Stimulated activated CD4-positive, alpha-beta T cell treated with anti-CD3 and anti-CD28 coated beads, Interleukin-15, amount 100 ng/mL, for 24 hours (primary cell): Measurements from ENCODE around the gene MIA.
"Not testable (repeated sequence)": the region's sequence is repeated elsewhere in the genome, so short reads cannot be mapped to it uniquely, and the experiment has no call there.

Experiments
- DNase-seq: peaks from one replicate; pipeline ENCODE4 v3.0.0-alpha.2; 2020

Gene MIA

GRCh38 chr19:40825460-40826095, 50.3 kb downstream of the MIA start:
- DNase-seq, result not testable (repeated sequence)

GRCh38 chr19:40826312-40826698, 51.0 kb downstream of the MIA start:
- DNase-seq, result not testable (repeated sequence)

GRCh38 chr19:40826699-40827385, 51.5 kb downstream of the MIA start:
- not testable (repeated sequence) for DNase-seq
